Measurements from ENCODE around the gene KCNA5.

Gene KCNA5

DNA sequence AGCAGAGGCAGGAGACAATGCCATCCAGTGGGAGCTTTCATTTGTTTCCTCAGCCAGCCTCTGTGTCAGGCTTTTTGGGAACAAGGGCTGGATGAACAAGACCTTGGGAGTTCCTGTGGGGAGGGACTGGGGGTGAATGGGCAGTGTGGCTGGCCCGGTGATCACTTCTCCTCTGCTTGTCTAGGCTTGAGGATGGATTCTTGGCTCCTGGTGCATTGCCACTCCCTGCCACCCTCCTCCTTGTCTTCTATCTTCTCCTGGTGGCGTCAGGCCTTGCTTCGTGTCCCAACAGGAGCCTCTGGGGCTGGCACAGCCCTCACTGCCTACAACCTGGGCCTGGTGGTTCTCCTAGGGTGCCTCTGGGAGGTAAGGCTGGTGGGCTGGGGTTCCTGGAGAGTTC is 25.0 kb upstream of the KCNA5 start:
- Histone ChIP-seq H3K9me3 (ENCODE audit: severe bottlenecking) (no peaks in the 10 kb centered on the region), H3K36me3 (no peaks in the 10 kb centered on the region), H3K27me3 (ENCODE audit: insufficient read depth, low read depth, severe bottlenecking) (no peaks in the 10 kb centered on the region), H3K27ac (no peak overlapping the region), H3K4me3 (ENCODE audit: low read depth, low read length) (no peak overlapping the region)
- TF ChIP-seq, protein P1, sequence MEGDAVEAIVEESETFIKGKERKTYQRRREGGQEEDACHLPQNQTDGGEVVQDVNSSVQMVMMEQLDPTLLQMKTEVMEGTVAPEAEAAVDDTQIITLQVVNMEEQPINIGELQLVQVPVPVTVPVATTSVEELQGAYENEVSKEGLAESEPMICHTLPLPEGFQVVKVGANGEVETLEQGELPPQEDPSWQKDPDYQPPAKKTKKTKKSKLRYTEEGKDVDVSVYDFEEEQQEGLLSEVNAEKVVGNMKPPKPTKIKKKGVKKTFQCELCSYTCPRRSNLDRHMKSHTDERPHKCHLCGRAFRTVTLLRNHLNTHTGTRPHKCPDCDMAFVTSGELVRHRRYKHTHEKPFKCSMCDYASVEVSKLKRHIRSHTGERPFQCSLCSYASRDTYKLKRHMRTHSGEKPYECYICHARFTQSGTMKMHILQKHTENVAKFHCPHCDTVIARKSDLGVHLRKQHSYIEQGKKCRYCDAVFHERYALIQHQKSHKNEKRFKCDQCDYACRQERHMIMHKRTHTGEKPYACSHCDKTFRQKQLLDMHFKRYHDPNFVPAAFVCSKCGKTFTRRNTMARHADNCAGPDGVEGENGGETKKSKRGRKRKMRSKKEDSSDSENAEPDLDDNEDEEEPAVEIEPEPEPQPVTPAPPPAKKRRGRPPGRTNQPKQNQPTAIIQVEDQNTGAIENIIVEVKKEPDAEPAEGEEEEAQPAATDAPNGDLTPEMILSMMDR (IDR thresholded peaks at IDR 0.05; ENCODE audit: low read depth, low read length) = no peak
- no peak for DNase-seq

DNA sequence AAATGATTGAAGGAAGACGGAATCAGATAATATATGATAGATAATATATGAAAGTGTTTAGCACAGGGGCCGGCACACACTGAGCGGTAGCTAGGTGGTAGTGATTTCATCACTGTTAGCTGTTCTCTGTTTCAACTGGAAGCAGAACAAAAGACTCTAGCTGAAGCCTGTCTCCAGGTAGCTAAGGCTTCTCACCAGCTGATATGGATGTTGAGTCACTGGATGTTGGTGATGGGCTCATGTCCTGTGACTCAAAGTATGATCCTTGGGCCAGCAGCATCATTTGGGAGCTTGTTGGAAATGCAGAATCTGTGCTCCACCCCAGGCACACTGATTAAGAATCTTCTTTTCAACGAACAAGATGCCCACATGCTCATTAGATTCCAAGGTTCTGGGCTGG is 21.7 kb upstream of the KCNA5 start:
- Histone ChIP-seq H3K36me3 (no peaks in the 10 kb centered on the region), H3K27me3 (ENCODE audit: insufficient read depth, low read depth, severe bottlenecking) (no peaks in the 10 kb centered on the region), H3K9me3 (ENCODE audit: severe bottlenecking) (no peaks in the 10 kb centered on the region), H3K27ac (no peak overlapping the region), H3K4me3 (ENCODE audit: low read depth, low read length) (no peak overlapping the region)
- no peak for DNase-seq
- TF ChIP-seq, protein P1 (IDR thresholded peaks at IDR 0.05; ENCODE audit: low read depth, low read length) = no peak

DNA sequence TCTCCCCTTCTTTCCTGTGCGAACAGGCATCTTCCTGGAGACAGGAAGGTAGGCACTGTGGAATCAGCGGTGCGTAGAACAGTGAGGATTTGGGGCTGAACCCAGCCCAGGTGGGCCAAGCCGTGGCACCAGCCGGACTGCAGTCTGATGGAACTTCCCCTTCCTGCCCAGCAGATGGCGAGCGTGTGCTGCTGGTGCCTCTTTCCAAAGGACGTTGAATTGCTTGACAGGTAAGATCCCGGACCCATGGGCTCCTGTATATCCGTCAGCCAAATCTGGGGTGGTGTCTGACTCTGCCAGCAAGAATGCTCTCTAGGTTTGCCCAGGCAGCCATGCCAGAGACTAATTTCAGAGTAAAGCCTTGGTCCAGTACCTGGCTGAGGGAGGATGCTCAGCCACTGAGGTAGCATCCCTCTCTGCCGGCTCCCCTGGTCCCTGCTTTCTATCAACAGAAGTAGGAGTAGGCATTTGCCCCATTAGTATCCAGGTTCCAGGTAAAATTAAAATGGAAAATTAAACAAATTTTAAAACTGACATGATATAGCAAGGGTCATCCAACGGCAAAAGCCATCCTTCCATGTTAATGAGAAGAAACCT is 21.1 kb upstream of the KCNA5 start:
- H3K27ac ChIP-seq = no peak overlapping the region
- DNase-seq = peak; percentile 52
- H3K27me3 ChIP-seq (ENCODE audit: insufficient read depth, low read depth, severe bottlenecking) = no peaks in the 10 kb centered on the region
- TF ChIP-seq, protein P1 (IDR thresholded peaks at IDR 0.05; ENCODE audit: low read depth, low read length) = peak; percentile 97
- no peak overlapping the region for H3K4me3 ChIP-seq (ENCODE audit: low read depth, low read length)
- no peaks in the 10 kb centered on the region for H3K36me3 ChIP-seq
- H3K9me3 ChIP-seq (ENCODE audit: severe bottlenecking) = no peaks in the 10 kb centered on the region

DNA sequence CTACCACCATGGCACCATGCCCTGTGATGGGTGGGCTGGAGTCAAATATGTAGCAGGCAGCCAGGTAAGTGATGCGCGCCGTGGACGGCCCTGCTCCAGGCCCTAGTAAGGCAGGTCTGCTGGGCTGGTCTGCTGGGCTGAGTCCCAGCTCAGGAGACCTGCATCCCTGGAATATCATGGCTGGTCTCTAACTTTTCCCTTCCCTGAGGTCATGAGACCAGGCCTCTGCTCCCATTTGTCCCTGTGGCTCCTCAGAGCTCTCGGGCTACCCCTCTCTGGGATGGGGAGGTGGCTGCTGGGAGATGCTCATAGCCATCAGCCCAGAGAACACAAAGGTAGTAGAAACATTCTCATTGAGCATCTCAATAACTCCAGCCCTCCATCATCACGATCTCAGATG is 19.8 kb upstream of the KCNA5 start:
- Histone ChIP-seq H3K27ac (no peak overlapping the region), H3K36me3 (no peaks in the 10 kb centered on the region), H3K4me3 (ENCODE audit: low read depth, low read length) (no peak overlapping the region), H3K9me3 (ENCODE audit: severe bottlenecking) (no peaks in the 10 kb centered on the region), H3K27me3 (ENCODE audit: insufficient read depth, low read depth, severe bottlenecking) (no peaks in the 10 kb centered on the region)
- DNase-seq = no peak
- TF ChIP-seq, protein P1 (IDR thresholded peaks at IDR 0.05; ENCODE audit: low read depth, low read length) = no peak

DNA sequence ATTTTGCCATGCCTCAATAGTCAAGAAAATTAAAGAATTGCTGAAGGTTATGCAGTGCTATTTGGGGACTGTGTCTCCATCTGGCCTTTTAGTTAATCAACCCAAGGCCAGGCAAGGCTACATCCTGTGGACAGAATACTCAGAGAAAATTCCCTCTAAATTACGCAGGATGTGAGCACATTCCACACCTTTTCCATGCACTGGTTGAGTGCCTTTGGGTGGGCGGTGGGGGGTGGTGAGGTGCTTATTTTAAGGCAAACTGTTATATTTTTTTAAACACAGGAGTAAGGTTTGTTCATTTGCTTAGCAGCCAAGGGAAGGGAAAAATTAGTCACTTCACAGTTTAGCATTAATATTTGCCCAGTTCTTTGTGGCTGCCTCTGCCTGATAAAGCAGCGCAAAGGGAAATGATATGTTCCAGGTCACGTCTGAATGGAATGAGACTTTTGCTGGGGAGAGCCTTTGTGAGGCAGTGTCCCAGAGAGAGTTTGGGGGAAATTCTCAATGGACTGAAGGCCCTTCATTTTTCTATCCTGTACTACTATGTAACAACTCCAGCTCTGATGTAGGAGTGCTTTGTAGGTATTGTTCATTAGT is 17.2 kb upstream of the KCNA5 start:
- TF ChIP-seq, protein P1 (IDR thresholded peaks at IDR 0.05; ENCODE audit: low read depth, low read length) = no peak
- Histone ChIP-seq H3K27ac (no peak overlapping the region), H3K4me3 (ENCODE audit: low read depth, low read length) (no peak overlapping the region), H3K27me3 (ENCODE audit: insufficient read depth, low read depth, severe bottlenecking) (no peaks in the 10 kb centered on the region), H3K36me3 (no peaks in the 10 kb centered on the region), H3K9me3 (ENCODE audit: severe bottlenecking) (no peaks in the 10 kb centered on the region)
- no peak for DNase-seq

Measured in WERI-Rb-1 (cell line).